Fibroblast of lung (primary cell): ENCODE measurements around the gene OPTC.

Experiments
- CTCF ChIP-seq, 2 donors: IDR thresholded peaks in 1 of 2; conservative IDR thresholded peaks in 1 of 2; 1 replicate in 1 of 2; 2 replicates in 1 of 2; pipeline ENCODE4 v1.5.1; 2011 to 2012; ENCODE audit warnings: low read length in 2 of 2, control low read depth in 1 of 2, inconsistent platforms in 1 of 2, low read depth in 1 of 2, mild to moderate bottlenecking in 1 of 2
- EZH2 ChIP-seq: IDR thresholded peaks from 2 replicates; pipeline ENCODE4 v1.5.1; 2012; ENCODE audit warnings: low read length, control low read depth, mild to moderate bottlenecking; ENCODE audit errors: missing control alignments

- no peak for TF ChIP-seq CTCF (conservative IDR thresholded peaks at IDR 0.05 in 1 of 2, IDR thresholded peaks at IDR 0.05 in 1 of 2; ENCODE audit: low read depth in 1 of 2, low read length in 2 of 2)
- TF ChIP-seq EZH2, result no peak
Measured at GRCh38 chr1:203448521-203449061, 45.4 kb upstream of the OPTC start.
